Right ventricle myocardium inferior (tissue), 1 donor: Measurements from ENCODE around the gene TFDP2. TPM values are rescaled to one million over a fixed set of nuclear protein-coding genes. Genes with fewer than 3 reads are reported as not detected.
"Not testable (repeated sequence)": the region's sequence is repeated elsewhere in the genome, so short reads cannot be mapped to it uniquely, and the experiment has no call there.

Experiments used
- ATAC-seq: fragments of 200-7000 bp; cut with Tn5 transposase; one replicate; pipeline ENCODE4 v1.9.1; 2020; ENCODE audit warnings: mild to moderate bottlenecking, moderate library complexity
- DNase-seq: peaks from one replicate; pipeline ENCODE4 v3.0.0; 2021; ENCODE audit errors: missing footprints
- intact Hi-C: fragments of 100-400 bp; cut with DNase I; formaldehyde crosslinking; loops from one replicate; pipeline ENCODE4 v1.11.0; 2022
- total RNA-seq: library from RNA; stranded (reverse); fragmentation: NEBNext Ultra II Directional; extraction: Animal tissue kit (Norgen Biotek cat#: 25700); gene quantifications from one replicate; pipeline ENCODE4 v1.2.1, GENCODE V29; 2021
- donor health status: DM: no; HTN: yes; CAD: no; lungs with severe emphysema.

The TFDP2 gene
- total RNA-seq, 1 donor from 2014 or later, result 56.1 TPM

GRCh38 chr3:142031575-142031974, 117.8 kb downstream of the TFDP2 start:
- no peak for ATAC-seq
- DNase-seq, result no peak
- intact Hi-C loops, result no loop called here

- no peak for ATAC-seq
These were observed 119.6 kb downstream of the TFDP2 start for GRCh38 chr3:142029791-142030190.

GRCh38 chr3:142029052-142029642, 120.2 kb downstream of the TFDP2 start:
- intact Hi-C loops, result loop anchor here (10.0 kb wide), 1 partner anchor 246 kb away; no protein-coding TSS in a partner anchor
- DNase-seq (no peak), ATAC-seq (no peak)

More at GRCh38 chr3:142029791-142030190, 119.6 kb downstream of the TFDP2 start:
- no peak for DNase-seq
- intact Hi-C loops, result loop anchor here (10.0 kb wide), 1 partner anchor 245 kb away; no protein-coding TSS in a partner anchor

GRCh38 chr3:142028243-142028777, 121.0 kb downstream of the TFDP2 start:
- ATAC-seq, result peak; percentile 85
- intact Hi-C loops, result loop anchor here (10.0 kb wide), 1 partner anchor 246 kb away; no protein-coding TSS in a partner anchor

GRCh38 chr3:142027735-142028134, 121.6 kb downstream of the TFDP2 start:
- no peak for DNase-seq

More at GRCh38 chr3:142028243-142028777, 121.0 kb downstream of the TFDP2 start:
- no peak for DNase-seq

GRCh38 chr3:142027300-142027699, 122.0 kb downstream of the TFDP2 start:
- intact Hi-C loops, result loop anchor here (10.0 kb wide), 1 partner anchor 248 kb away; no protein-coding TSS in a partner anchor
- no peak for ATAC-seq

More at GRCh38 chr3:142027735-142028134, 121.6 kb downstream of the TFDP2 start:
- intact Hi-C loops, result loop anchor here (10.0 kb wide), 1 partner anchor 247 kb away; no protein-coding TSS in a partner anchor
- no peak for ATAC-seq

GRCh38 chr3:142026333-142026732, 123.0 kb downstream of the TFDP2 start:
- DNase-seq (no peak), ATAC-seq (no peak)
- intact Hi-C loops, result loop anchor here (10.0 kb wide), 1 partner anchor 248 kb away; no protein-coding TSS in a partner anchor

More at GRCh38 chr3:142027300-142027699, 122.0 kb downstream of the TFDP2 start:
- DNase-seq, result no peak

- intact Hi-C loops, result loop anchor here (5.0 to 10.0 kb wide), 2 partner anchors 125 to 252 kb away; partner anchors contain the start of gene TFDP2
- ATAC-seq (no peak), DNase-seq (no peak)
These were observed 127.0 kb downstream of the TFDP2 start for GRCh38 chr3:142022381-142022780.

- ATAC-seq, result no peak
- DNase-seq, result no peak
- intact Hi-C loops, result loop anchor here (5.0 to 10.0 kb wide), 2 partner anchors 126 to 254 kb away; partner anchors contain the start of gene TFDP2
These were observed 128.2 kb downstream of the TFDP2 start for GRCh38 chr3:142021127-142021526.

GRCh38 chr3:142019794-142020320, 129.5 kb downstream of the TFDP2 start:
- ATAC-seq (no peak), DNase-seq (no peak)
- intact Hi-C loops, result loop anchor here (5.0 to 10.0 kb wide), 2 partner anchors 127 to 255 kb away; partner anchors contain the start of gene TFDP2

- intact Hi-C loops, result no loop called here
- no peak for ATAC-seq
These were observed 135.4 kb downstream of the TFDP2 start for GRCh38 chr3:142013993-142014392.

GRCh38 chr3:142013326-142013980, 135.9 kb downstream of the TFDP2 start:
- ATAC-seq, result no peak
- intact Hi-C loops, result no loop called here

More at GRCh38 chr3:142013993-142014392, 135.4 kb downstream of the TFDP2 start:
- no peak for DNase-seq

GRCh38 chr3:142009029-142009428, 140.3 kb downstream of the TFDP2 start:
- DNase-seq (no peak), ATAC-seq (no peak)
- intact Hi-C loops, result no loop called here

More at GRCh38 chr3:142013326-142013980, 135.9 kb downstream of the TFDP2 start:
- no peak for DNase-seq

- intact Hi-C loops, result no loop called here
- DNase-seq (no peak), ATAC-seq (no peak)
These were observed 141.5 kb downstream of the TFDP2 start for GRCh38 chr3:142007710-142008399.

- DNase-seq, intact Hi-C loops, ATAC-seq: not testable (repeated sequence)
These were observed 144.4 kb downstream of the TFDP2 start for GRCh38 chr3:142004957-142005356.

- ATAC-seq, result no peak
- intact Hi-C loops, result no loop called here
- DNase-seq, result no peak
These were observed 145.3 kb downstream of the TFDP2 start for GRCh38 chr3:142004025-142004424.

- ATAC-seq (no peak), DNase-seq (no peak)
- intact Hi-C loops, result no loop called here
These were observed 146.1 kb downstream of the TFDP2 start for GRCh38 chr3:142003291-142003690.

GRCh38 chr3:142000325-142000870, 148.9 kb downstream of the TFDP2 start:
- intact Hi-C loops, result no loop called here
- DNase-seq (no peak), ATAC-seq (no peak)
